Transverse colon (tissue), 4 donors: ENCODE results near the gene CTDP1.

Source experiments
- EP300 ChIP-seq: sonication (generic); formaldehyde crosslinking; IDR thresholded peaks from one replicate; pipeline ENCODE4 v1.6.1; 2017; ENCODE audit warnings: antibody characterized with exemption, low read depth
- POLR2A ChIP-seq: fragments of 450-650 bp; IDR thresholded peaks from one replicate; pipeline ENCODE4 v1.6.1; 2016; ENCODE audit warnings: antibody characterized with exemption, mild to moderate bottlenecking, moderate library complexity
- POLR2AphosphoS5 ChIP-seq, 3 donors: sonication (generic); formaldehyde crosslinking; IDR thresholded peaks; one replicate each; pipeline ENCODE4 v1.6.1; 2016; ENCODE audit warnings: antibody characterized with exemption in 3 of 3
- TF ChIP-seq, protein P1 (sequence below), 5 experiments: fragments of 200-600 bp in 3 of 5; fragments of 450-650 bp in 2 of 5; sonication (generic) in 3 of 5; IDR thresholded peaks; 1 replicate in 2 of 5; 2 replicates in 3 of 5; pipeline ENCODE4 v1.5.1; 2016 to 2017; ENCODE audit warnings: antibody characterized with exemption in 5 of 5, inconsistent platforms in 3 of 5, mild to moderate bottlenecking in 2 of 5, moderate library complexity in 1 of 5

DNA sequence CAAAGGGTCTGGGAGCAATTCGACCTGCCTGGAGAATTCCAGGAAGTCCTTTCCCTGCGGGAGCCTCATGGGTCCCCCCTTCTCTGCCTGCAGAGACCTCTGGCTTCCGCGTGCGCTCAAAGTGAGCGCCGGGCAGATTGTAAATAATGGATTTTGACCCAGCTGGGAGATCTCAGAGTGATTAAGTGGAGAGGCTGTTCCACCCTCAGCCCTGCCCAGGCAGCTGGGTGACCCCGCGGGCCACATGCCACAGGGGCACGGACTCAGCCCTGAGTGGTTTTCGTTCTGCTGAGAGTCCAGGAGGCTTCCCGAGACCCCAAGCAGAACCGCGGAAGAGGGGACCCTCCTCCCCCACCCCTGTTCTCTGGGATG, 119.4 kb downstream of the CTDP1 start:
- TF ChIP-seq, protein P1, sequence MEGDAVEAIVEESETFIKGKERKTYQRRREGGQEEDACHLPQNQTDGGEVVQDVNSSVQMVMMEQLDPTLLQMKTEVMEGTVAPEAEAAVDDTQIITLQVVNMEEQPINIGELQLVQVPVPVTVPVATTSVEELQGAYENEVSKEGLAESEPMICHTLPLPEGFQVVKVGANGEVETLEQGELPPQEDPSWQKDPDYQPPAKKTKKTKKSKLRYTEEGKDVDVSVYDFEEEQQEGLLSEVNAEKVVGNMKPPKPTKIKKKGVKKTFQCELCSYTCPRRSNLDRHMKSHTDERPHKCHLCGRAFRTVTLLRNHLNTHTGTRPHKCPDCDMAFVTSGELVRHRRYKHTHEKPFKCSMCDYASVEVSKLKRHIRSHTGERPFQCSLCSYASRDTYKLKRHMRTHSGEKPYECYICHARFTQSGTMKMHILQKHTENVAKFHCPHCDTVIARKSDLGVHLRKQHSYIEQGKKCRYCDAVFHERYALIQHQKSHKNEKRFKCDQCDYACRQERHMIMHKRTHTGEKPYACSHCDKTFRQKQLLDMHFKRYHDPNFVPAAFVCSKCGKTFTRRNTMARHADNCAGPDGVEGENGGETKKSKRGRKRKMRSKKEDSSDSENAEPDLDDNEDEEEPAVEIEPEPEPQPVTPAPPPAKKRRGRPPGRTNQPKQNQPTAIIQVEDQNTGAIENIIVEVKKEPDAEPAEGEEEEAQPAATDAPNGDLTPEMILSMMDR (IDR thresholded peaks at IDR 0.05), result no peak
- TF ChIP-seq EP300 (no peak), POLR2AphosphoS5 (IDR thresholded peaks at IDR 0.05) (no peak), POLR2A (no peak)
